SK-MEL-5 (cell line): ENCODE results near the gene LRRC18. TPM values are rescaled to one million over a fixed set of nuclear protein-coding genes. Genes with fewer than 3 reads are reported as not detected.

Experiments used
- DNase-seq: peaks from one replicate; pipeline ENCODE4 v3.0.0-alpha.2; 2016; ENCODE audit warnings: low read depth, low spot score
- in situ Hi-C: cut with HindIII; loops from 2 replicates; pipeline ENCODE4 v1.10.0; 2016; ENCODE audit warnings: low sequenced_read_pairs, high pct_unique_total_duplicates, low pct_unique_long_range_greater_than_20kb
- total RNA-seq: library from RNA; depleted of rRNA; stranded (reverse); fragments of >200 nt; shearing (Covaris generic); gene quantifications from 2 replicates; pipeline ENCODE4 v1.2.3, GENCODE V29; 2014

LRRC18 gene
- total RNA-seq, 1 experiment from 2014 or later, result not detected

DNA sequence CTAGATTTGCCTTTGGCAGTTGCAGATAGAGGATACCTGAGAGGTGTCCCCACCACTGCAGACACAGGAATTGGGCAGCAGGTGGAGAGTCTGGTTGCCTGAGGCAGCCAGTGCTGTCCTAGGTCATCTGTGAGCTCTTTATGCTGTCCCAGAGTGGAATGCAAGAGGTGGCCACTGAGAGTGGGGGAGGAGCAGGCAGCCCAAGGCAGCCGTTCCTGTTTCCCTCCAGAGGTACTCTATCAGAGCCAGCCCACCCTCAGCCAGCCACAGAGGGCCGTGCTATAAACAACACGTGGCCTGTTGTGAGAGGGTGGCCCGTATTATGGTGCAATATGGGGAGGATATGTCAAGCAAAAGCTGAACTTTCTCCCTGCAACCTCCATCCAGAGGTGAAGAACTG, 8.5 kb downstream of the LRRC18 start:
- DNase-seq, result no peak
- in situ Hi-C loops, result no loop called here

GRCh38 chr10:48929413-48929990, 10.1 kb downstream of the LRRC18 start:
- DNase-seq, result no peak
- in situ Hi-C loops, result no loop called here

GRCh38 chr10:48926764-48927540, 12.7 kb downstream of the LRRC18 start:
- in situ Hi-C loops, result no loop called here
- DNase-seq, result no peak

DNA sequence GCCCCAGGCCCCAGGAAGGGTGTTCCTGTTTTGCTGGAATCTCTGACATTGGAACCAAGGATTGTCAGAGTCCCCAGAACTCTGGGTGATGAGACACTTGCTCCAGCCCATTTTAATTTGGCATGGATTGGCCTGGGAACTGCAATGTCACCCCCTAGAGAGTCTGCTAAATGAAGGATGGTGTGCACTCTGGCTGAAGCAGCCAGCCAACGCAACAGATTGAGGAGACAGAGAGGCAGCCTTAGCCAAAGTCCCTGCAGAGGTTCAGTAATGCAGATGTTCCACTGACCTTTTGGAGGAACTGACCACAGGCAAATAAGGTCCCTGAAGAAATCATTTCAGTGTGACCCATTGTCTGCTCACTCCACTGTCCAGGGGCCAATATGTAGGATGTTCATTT, 13.4 kb downstream of the LRRC18 start:
- in situ Hi-C loops, result no loop called here
- no peak for DNase-seq

- no peak for DNase-seq
- in situ Hi-C loops, result no loop called here
Measured at GRCh38 chr10:48924988-48925387, 14.7 kb downstream of the LRRC18 start.

DNA sequence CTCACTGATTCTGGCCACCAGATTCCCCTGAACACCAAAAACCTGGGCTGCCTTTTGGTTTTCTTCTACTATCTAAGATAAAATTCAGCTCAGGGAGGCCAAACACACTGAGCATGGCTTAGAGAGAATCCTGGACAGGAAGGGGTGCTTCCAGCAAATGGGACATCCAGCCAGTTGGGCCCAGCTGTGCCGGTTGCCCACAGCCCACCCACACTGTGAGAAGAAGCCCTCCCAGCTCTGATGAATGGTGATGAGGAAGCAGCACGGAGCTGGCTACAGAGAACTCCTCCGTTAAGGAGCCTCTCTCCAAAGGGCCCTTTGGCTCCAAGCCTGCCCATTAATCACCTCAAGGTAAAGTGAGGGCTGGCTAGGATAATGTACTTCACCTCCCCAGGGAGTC, 15.9 kb downstream of the LRRC18 start:
- no peak for DNase-seq
- in situ Hi-C loops, result no loop called here

DNA sequence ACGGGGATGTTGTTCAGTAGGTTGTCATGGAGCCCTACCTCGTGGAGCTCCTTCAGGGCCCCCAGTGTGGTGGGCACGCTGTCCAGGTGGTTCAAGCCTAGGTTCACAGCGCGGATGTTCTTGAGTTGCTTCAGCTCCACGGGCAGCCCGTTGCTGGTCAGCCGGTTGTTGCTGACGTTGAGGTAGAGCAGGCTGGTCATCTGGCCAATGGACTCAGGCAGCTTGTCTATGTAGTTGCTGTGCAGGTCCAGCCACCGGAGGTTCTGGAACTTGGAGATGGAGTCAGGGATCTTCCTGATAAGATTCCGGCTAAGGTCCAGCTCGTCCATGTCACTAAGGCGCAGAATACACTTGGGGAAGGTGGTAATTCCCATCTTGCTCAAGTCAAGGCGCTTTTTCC, 26.0 kb downstream of the LRRC18 start:
- in situ Hi-C loops, result no loop called here
- DNase-seq, result no peak

DNA sequence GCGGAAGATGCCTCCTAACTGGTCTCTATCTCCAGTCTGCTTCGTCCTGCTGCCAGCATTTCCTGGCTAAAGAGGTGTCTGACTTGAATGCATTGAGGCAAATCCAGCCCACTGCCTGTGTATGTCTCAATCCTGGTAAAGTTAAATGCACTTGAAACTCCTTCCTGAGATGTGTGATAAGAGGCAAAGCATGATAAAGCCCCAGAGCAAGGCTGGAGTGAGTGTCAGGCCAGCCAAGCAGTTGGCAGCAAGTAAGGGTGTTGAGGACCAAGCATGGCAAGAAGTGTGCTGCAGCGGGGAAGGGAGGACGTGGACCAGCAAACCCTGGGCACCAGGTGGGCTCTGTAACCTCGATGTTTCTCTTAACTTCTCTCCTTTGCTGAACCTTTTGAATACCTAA, 29.1 kb downstream of the LRRC18 start:
- in situ Hi-C loops, result no loop called here
- DNase-seq, result no peak

- in situ Hi-C loops, result no loop called here
- DNase-seq, result no peak
Measured at GRCh38 chr10:48907730-48908129, 31.9 kb downstream of the LRRC18 start.

DNA sequence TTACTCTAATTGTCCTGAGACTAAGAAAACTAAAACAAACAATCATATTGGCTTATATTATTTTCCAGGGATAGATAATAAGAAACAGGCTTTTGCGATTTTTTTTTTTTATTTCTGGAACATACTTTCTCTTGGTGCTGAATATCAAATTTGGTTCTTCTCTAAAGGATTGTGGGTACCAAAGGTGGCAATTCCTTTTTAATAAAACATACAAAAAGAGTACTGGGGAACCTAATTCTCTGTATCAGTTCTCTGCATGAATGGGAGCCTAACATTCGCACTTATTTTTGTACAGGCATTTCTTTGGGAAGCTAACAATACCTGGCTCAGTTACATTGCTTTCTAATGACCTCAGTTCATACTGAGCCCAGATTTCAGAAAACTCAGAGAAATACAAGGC, 32.8 kb downstream of the LRRC18 start:
- in situ Hi-C loops, result no loop called here
- no peak for DNase-seq

DNA sequence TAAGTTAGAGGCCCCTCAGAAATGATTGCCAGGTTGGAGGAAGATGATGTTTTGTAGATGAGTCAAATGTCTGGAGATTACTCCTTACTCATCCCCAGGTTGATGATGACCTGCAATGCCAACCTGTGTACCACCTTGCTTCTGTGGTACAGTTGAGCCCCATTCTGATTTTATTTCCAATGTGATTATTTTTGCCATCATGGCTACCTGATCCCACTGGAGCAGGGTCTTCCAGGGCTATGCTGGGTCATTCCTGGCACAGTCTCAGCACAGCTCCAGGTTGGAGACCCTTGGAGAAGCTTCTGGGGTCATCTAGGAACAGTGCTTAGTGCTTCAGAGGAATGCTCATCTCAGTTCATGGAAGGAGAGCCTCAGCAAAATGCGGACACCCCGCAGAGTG, 34.3 kb downstream of the LRRC18 start:
- in situ Hi-C loops, result no loop called here
- DNase-seq, result no peak

DNA sequence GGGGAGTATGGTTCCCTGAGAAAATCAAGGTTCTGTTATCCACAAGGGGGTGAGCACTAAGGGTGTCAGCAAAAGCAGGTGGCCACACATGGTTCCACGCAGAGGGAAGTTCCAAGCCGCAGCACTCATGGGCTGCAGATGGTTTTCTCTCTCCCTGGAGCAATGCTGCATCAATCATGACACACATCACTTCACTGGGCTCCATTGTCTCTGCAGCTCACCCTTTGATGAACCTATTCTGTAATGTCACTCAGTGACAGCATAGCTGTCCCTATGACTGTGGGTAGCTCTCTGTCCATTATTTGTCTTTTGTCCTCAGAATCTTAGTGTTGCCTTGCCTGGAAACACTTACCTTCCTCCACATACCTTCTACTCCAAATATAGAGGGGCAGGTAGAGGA, 34.8 kb downstream of the LRRC18 start:
- no peak for DNase-seq
- in situ Hi-C loops, result no loop called here

DNA sequence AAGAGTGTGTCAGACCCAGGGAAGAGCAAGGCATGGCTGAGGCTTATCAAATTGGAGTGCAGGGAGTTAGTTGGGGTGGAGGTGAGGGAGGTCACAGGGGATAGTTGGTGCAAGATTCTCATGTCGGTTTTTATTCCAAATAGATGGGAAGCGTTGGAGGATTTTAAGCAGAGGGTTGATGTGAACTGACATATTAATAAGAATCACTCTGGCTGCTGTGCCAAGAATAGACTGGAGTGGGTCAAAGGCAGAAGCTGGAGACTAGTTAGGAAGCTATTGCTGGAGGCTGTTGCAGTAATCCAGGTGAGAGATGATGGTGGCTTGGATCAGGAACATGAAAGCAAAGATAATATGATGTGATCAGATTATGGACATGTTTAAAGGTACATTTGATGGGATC, 36.5 kb downstream of the LRRC18 start:
- in situ Hi-C loops, result no loop called here
- DNase-seq, result no peak

GRCh38 chr10:48902096-48902495, 37.5 kb downstream of the LRRC18 start:
- DNase-seq, result no peak
- in situ Hi-C loops, result no loop called here

- in situ Hi-C loops, result no loop called here
- no peak for DNase-seq
Measured at GRCh38 chr10:48901319-48901718, 38.3 kb downstream of the LRRC18 start.

DNA sequence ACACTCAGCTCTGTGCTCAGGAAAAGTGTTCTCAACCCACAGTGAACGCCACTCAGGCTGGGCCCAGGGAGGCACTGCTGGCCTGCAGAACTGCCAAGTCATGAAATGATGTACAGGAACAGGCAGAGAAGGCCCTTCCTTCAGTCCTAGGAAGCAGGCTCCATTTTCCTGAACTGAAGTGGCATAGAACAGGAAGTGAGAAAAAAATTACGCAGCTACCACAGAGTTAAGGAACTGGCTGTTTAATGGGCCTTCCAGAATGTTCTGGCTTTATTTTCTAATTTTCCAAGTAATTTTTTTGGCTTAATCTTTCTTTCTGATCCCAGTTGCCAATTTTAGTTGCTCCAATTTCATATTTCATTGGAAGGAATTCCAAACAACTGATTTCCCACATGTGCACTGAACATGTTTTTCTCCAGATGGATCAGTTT, 39.3 kb downstream of the LRRC18 start:
- no peak for DNase-seq
- in situ Hi-C loops, result no loop called here

DNA sequence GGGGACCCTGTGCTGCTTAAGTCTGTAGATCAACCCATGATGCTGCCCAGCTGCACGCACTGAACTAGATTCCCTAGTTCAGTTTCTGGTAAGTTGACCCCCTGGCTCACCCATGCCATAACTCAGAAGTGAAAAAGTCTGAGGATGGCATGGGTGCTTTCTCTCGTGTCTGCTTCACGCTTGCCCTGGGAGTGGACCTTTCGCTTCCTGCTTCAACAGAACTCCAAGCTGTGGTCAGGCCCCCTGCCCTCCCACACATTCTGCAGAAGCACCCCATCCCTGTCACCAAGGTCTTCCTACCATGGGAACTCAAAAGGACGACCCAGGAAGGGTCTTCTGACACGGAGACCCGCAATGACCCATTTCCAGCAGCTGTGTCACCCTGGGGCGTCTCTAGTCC, 39.9 kb downstream of the LRRC18 start:
- no peak for DNase-seq
- in situ Hi-C loops, result no loop called here

DNA sequence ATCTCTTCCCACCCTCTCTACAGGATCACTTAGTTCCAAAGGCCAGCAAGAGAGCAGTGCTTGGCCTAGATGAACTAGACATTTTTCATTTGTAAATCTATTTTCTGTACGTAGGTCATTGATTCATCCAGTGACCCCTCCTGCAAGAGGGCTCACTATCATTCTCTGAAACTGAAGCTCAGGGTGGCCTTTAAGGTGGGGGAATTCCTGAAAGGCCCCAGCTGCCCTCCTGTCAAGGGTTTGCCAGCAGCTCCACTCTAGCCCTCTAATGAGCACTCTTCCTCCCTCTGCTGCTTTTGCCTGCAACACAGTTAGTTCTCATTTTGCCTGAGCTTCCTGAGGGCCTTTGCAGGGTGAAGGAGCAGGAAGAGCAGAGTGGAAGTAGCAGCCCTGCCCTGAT, 41.2 kb downstream of the LRRC18 start:
- in situ Hi-C loops, result no loop called here

GRCh38 chr10:48897441-48897790, 42.2 kb downstream of the LRRC18 start:
- in situ Hi-C loops, result no loop called here

More for the DNA sequence above, 41.2 kb downstream of the LRRC18 start:
- DNase-seq, result no peak

More at GRCh38 chr10:48897441-48897790, 42.2 kb downstream of the LRRC18 start:
- no peak for DNase-seq
